ENCODE data around the gene TMEM30A.

TMEM30A gene

DNA sequence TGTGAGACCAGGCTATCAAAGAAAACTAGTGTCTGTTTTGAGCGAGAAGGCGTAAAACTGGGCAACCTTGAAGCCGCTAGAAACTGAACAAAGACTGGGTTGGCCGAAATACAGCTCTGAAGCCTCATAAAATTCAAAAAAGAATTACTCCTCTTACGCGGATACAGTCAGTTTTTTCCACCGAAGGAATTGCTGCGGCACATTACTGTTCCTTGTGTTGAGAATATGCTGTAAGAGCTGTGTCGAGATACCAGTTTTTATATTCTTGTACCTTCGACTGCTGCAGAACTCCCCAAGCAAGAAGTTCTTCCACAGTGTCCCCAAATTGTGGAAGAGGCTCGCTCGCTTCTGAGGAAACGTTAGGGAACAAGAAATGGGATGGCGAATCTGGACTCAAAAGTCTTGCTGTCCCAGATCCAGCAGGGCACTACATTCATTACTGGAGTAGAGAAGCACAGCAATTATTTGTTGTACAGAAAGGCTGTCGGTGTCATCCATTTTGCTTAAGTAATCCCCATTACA lies 40.5 kb downstream of the TMEM30A start (continued):
- TF ChIP-seq ZNF561 (tag by site-specific recombination; IDR thresholded peaks at IDR 0.05; ENCODE audit: borderline replicate concordance) (0 out of 2 replicates have a peak, but pooled peaks have one; percentile 12), ZNF626 (tag by site-specific recombination; IDR thresholded peaks at IDR 0.05) (0 out of 2 replicates have a peak, but pooled peaks have one; percentile 63), OSR2 (tag by site-specific recombination; IDR thresholded peaks at IDR 0.05) (no peak), ZNF701 (tag by site-specific recombination; IDR thresholded peaks at IDR 0.05) (no peak), ZNF10 (tag by site-specific recombination; IDR thresholded peaks at IDR 0.05) (0 out of 2 replicates have a peak, but pooled peaks have one; percentile 56), ZFP41 (tag by site-specific recombination; IDR thresholded peaks at IDR 0.05; ENCODE audit: borderline replicate concordance) (no peak), SP3 (tag by site-specific recombination; IDR thresholded peaks at IDR 0.05) (no peak), ZNF791 (tag by site-specific recombination; IDR thresholded peaks at IDR 0.05) (no peak), KLF10 (tag by site-specific recombination; IDR thresholded peaks at IDR 0.05) (no peak), SCRT1 (tag by site-specific recombination; IDR thresholded peaks at IDR 0.05; ENCODE audit: borderline replicate concordance) (no peak), ZNF324 (tag by site-specific recombination; IDR thresholded peaks at IDR 0.05) (no peak), ZNF530 (tag by site-specific recombination; IDR thresholded peaks at IDR 0.05; ENCODE audit: low read depth) (no peak), ZNF155 (tag by site-specific recombination; IDR thresholded peaks at IDR 0.05) (no peak), ZFP69B (tag by site-specific recombination; IDR thresholded peaks at IDR 0.05) (no peak), KLF8 (tag by site-specific recombination; IDR thresholded peaks at IDR 0.05) (no peak), ZNF473 (tag by site-specific recombination; IDR thresholded peaks at IDR 0.05) (no peak), TRIM28 (IDR thresholded peaks at IDR 0.05; ENCODE audit: borderline replicate concordance, low read length) (peak; percentile 27; the same call in 1 of the 2 replicates), ZNF335 (tag by site-specific recombination; conservative IDR thresholded peaks at IDR 0.05) (no peak; the same call in 1 of the 2 replicates), ZNF169 (tag by site-specific recombination; IDR thresholded peaks at IDR 0.05) (no peak), ZNF239 (tag by site-specific recombination; IDR thresholded peaks at IDR 0.05) (no peak), ZNF514 (tag by site-specific recombination; IDR thresholded peaks at IDR 0.05) (no peak)
- TF ChIP-seq, protein P1, sequence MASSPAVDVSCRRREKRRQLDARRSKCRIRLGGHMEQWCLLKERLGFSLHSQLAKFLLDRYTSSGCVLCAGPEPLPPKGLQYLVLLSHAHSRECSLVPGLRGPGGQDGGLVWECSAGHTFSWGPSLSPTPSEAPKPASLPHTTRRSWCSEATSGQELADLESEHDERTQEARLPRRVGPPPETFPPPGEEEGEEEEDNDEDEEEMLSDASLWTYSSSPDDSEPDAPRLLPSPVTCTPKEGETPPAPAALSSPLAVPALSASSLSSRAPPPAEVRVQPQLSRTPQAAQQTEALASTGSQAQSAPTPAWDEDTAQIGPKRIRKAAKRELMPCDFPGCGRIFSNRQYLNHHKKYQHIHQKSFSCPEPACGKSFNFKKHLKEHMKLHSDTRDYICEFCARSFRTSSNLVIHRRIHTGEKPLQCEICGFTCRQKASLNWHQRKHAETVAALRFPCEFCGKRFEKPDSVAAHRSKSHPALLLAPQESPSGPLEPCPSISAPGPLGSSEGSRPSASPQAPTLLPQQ (tag by site-specific recombination; IDR thresholded peaks at IDR 0.05), result 0 out of 2 replicates have a peak, but pooled peaks have one; percentile 3
- TF ChIP-seq, protein P2, sequence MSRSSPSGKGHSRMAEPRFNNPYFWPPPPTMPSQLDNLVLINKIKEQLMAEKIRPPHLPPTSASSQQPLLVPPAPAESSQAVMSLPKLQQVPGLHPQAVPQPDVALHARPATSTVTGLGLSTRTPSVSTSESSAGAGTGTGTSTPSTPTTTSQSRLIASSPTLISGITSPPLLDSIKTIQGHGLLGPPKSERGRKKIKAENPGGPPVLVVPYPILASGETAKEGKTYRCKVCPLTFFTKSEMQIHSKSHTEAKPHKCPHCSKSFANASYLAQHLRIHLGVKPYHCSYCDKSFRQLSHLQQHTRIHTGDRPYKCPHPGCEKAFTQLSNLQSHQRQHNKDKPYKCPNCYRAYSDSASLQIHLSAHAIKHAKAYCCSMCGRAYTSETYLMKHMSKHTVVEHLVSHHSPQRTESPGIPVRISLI (tag by site-specific recombination; IDR thresholded peaks at IDR 0.05), result no peak
- TF ChIP-seq, protein P3, sequence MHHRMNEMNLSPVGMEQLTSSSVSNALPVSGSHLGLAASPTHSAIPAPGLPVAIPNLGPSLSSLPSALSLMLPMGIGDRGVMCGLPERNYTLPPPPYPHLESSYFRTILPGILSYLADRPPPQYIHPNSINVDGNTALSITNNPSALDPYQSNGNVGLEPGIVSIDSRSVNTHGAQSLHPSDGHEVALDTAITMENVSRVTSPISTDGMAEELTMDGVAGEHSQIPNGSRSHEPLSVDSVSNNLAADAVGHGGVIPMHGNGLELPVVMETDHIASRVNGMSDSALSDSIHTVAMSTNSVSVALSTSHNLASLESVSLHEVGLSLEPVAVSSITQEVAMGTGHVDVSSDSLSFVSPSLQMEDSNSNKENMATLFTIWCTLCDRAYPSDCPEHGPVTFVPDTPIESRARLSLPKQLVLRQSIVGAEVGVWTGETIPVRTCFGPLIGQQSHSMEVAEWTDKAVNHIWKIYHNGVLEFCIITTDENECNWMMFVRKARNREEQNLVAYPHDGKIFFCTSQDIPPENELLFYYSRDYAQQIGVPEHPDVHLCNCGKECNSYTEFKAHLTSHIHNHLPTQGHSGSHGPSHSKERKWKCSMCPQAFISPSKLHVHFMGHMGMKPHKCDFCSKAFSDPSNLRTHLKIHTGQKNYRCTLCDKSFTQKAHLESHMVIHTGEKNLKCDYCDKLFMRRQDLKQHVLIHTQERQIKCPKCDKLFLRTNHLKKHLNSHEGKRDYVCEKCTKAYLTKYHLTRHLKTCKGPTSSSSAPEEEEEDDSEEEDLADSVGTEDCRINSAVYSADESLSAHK (tag by site-specific recombination; IDR thresholded peaks at IDR 0.05), result peak; percentile 90; the same call in 1 of the 2 replicates

All from HEK293 (cell line).